Glutamatergic neuron (in vitro differentiated cells): ENCODE results near the gene TRIM38. TPM values are rescaled to one million over a fixed set of nuclear protein-coding genes. Genes with fewer than 3 reads are reported as not detected.

Experiments
- DNase-seq: peaks from one replicate; pipeline ENCODE4 v3.0.0; 2022
- H3K27ac Mint-ChIP-seq: one replicate; pipeline ENCODE4 v1.8.0; 2020; ENCODE audit warnings: mild to moderate bottlenecking, mixed read lengths, inconsistent platforms; ENCODE audit not compliant: unreplicated experiment
- H3K27me3 Mint-ChIP-seq: one replicate; pipeline ENCODE4 v1.8.0; 2020; ENCODE audit warnings: mild to moderate bottlenecking, moderate library complexity, mixed read lengths, inconsistent platforms; ENCODE audit not compliant: unreplicated experiment
- H3K36me3 Mint-ChIP-seq: one replicate; pipeline ENCODE4 v1.8.0; 2020; ENCODE audit warnings: mild to moderate bottlenecking, mixed read lengths, inconsistent platforms; ENCODE audit not compliant: unreplicated experiment
- H3K4me1 Mint-ChIP-seq: one replicate; pipeline ENCODE4 v1.8.0; 2020; ENCODE audit warnings: mild to moderate bottlenecking, low read depth, mixed read lengths, inconsistent platforms; ENCODE audit not compliant: unreplicated experiment
- H3K4me3 Mint-ChIP-seq: one replicate; pipeline ENCODE4 v1.8.0; 2020; ENCODE audit warnings: mild to moderate bottlenecking, mixed read lengths, inconsistent platforms; ENCODE audit not compliant: unreplicated experiment
- H3K9me3 Mint-ChIP-seq: one replicate; pipeline ENCODE4 v1.8.0; 2020; ENCODE audit warnings: mild to moderate bottlenecking, moderate library complexity, mixed read lengths, inconsistent platforms; ENCODE audit not compliant: unreplicated experiment
- total RNA-seq: library from RNA; stranded (reverse); fragmentation: NEBNext Ultra II Directional; extraction: Animal tissue kit (Norgen Biotek cat#: 25700); gene quantifications from one replicate; pipeline ENCODE4 v1.2.1, GENCODE V29; 2021; ENCODE audit not compliant: unreplicated experiment
- TF ChIP-seq, protein P1 (sequence below): fragments of 200-600 bp; sonication (generic); IDR thresholded peaks from one replicate; pipeline ENCODE4 v1.5.0; 2021; ENCODE audit not compliant: partially characterized antibody, unreplicated experiment

The TRIM38 gene
- total RNA-seq, 1 donor from 2014 or later = 0.05 TPM

DNA sequence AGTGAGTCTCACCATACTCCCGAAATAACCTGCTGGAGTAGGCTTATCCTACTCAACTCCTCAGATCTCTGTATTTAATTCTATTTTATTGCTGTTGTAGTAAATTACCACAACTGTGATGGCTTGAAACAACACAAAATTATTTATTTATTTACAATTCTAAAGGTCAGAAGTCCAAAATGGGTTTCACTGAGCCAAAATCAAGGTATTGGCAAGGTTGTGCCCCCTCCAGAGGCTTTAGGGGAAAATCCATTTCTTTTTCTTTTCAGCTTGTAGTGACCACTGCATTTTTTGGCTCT, 31.2 kb upstream of the TRIM38 start:
- Mint-ChIP-seq H3K27me3 (no peaks in the 10 kb centered on the region), H3K36me3 (no peaks in the 10 kb centered on the region), H3K27ac (no peak overlapping the region), H3K9me3 (no peaks in the 10 kb centered on the region), H3K4me3 (no peak overlapping the region), H3K4me1 (no peaks in the 10 kb centered on the region)
- DNase-seq = no peak
- TF ChIP-seq, protein P1, sequence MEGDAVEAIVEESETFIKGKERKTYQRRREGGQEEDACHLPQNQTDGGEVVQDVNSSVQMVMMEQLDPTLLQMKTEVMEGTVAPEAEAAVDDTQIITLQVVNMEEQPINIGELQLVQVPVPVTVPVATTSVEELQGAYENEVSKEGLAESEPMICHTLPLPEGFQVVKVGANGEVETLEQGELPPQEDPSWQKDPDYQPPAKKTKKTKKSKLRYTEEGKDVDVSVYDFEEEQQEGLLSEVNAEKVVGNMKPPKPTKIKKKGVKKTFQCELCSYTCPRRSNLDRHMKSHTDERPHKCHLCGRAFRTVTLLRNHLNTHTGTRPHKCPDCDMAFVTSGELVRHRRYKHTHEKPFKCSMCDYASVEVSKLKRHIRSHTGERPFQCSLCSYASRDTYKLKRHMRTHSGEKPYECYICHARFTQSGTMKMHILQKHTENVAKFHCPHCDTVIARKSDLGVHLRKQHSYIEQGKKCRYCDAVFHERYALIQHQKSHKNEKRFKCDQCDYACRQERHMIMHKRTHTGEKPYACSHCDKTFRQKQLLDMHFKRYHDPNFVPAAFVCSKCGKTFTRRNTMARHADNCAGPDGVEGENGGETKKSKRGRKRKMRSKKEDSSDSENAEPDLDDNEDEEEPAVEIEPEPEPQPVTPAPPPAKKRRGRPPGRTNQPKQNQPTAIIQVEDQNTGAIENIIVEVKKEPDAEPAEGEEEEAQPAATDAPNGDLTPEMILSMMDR = no peak

DNA sequence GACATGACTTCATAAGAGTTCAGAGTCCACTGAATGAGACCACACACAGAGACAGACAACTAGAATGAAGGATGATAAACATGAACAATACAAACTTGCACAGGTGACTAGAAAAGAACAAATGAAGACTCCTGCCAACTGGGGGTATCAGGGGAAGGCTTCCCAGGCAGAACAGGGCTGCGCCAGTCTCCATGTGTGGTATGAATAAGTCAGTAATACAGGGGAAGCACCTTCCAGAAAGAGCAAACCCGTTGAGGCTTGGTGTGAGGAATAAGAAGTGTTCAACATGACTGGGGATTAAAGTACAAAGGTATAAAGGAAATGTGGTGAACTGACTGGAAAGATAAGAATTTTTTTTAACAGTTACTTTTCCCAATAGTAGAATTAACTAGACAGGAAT, 28.4 kb upstream of the TRIM38 start:
- Mint-ChIP-seq H3K27ac (no peak overlapping the region), H3K4me3 (no peak overlapping the region), H3K4me1 (no peaks in the 10 kb centered on the region), H3K27me3 (no peaks in the 10 kb centered on the region), H3K9me3 (no peaks in the 10 kb centered on the region), H3K36me3 (no peaks in the 10 kb centered on the region)
- TF ChIP-seq, protein P1 = no peak
- DNase-seq = no peak

DNA sequence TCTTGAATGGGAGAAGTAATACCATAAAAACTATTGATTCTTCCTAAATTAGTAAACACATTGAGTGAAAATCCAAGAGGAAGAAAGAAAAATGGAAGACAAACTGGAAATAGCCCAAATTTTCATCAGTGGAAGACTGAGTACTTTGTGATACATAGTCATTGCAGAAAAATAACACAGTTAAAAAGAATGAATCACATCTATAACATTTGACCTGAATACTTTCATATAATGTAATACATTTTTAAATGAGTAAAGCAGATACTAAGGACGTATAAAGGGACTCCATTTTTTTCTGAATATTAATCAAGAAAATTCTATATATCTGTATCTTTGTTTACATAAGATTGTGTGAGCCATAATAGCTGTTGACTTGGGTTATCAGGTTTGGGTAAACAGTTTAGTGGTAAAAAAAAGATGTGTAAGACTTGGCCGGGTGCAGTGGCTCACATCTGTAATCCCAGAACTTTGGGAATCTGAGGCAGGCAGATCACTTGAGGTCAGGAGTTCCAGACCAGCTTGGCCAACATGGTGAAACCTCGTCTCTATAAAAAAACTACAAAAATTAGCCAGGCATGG, 27.8 kb upstream of the TRIM38 start:
- H3K36me3 Mint-ChIP-seq = no peaks in the 10 kb centered on the region
- H3K9me3 Mint-ChIP-seq = no peaks in the 10 kb centered on the region
- H3K4me3 Mint-ChIP-seq = no peak overlapping the region
- H3K27me3 Mint-ChIP-seq = no peaks in the 10 kb centered on the region
- TF ChIP-seq, protein P1 = no peak
- DNase-seq = no peak
- H3K4me1 Mint-ChIP-seq = no peaks in the 10 kb centered on the region
- H3K27ac Mint-ChIP-seq = no peak overlapping the region

DNA sequence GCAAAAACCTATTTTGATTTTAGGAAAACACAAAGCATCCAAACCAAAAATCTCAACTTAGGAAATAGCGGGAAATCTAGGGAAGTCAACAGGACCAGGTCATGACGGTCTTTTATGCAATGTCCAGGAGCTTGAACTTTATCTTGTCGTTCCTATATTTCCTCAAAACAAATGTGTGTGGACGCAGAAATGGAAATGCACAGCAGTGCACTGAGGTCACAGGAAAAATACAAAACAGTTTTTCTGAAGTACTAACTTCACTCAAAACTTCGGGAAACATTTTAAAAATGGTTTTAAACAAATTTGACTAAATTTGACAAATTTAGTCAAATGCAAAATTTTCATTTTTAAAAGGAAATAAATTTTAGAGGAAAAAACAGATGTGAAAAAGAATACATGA, 26.6 kb upstream of the TRIM38 start:
- no peak overlapping the region for H3K4me3 Mint-ChIP-seq
- no peaks in the 10 kb centered on the region for H3K27me3 Mint-ChIP-seq

DNA sequence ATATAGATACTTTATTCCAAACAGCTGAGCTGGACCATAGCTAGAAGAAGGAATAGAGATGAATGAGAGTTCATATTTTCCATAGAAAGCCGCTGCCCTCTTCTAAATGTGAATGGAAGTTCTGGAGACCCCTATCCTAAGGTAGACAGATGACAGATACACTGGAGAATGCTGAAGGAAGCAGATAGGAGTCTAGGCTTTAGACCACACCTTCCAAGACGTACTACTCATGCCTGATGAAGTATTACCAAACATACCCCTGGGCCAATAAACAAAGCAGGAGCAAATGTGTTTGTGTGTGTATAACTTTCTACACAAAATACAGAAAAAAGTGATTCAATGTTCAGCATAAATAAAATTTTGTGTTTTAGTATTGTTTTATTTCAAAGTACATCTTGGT, 23.0 kb upstream of the TRIM38 start:
- TF ChIP-seq, protein P1 = no peak
- DNase-seq = no peak
- H3K27ac Mint-ChIP-seq = no peak overlapping the region
- no peaks in the 10 kb centered on the region for H3K9me3 Mint-ChIP-seq
- no peak overlapping the region for H3K4me3 Mint-ChIP-seq
- H3K36me3 Mint-ChIP-seq = no peaks in the 10 kb centered on the region
- no peaks in the 10 kb centered on the region for H3K4me1 Mint-ChIP-seq
- H3K27me3 Mint-ChIP-seq = no peaks in the 10 kb centered on the region

More for the DNA sequence above, 26.6 kb upstream of the TRIM38 start:
- H3K4me1 Mint-ChIP-seq = no peaks in the 10 kb centered on the region
- no peak for DNase-seq
- H3K27ac Mint-ChIP-seq = no peak overlapping the region
- no peaks in the 10 kb centered on the region for H3K36me3 Mint-ChIP-seq
- TF ChIP-seq, protein P1 = no peak
- no peaks in the 10 kb centered on the region for H3K9me3 Mint-ChIP-seq
